ENCODE data around the gene PHOSPHO2. TPM values are rescaled to one million over a fixed set of nuclear protein-coding genes. Genes with fewer than 3 reads are reported as not detected.

The PHOSPHO2 gene
- total RNA-seq, 1 donor from 2014 or later = 3.2 TPM

- H3K9me3 ChIP-seq (replicated peaks) = no peaks in the 10 kb centered on the region
- H3K4me3 ChIP-seq = no peak overlapping the region
- no peak for DNase-seq
- intact Hi-C loops (cut with micrococcal nuclease) = no loop called here
- no peaks in the 10 kb centered on the region for H3K4me1 ChIP-seq
- H3K36me3 ChIP-seq = no peaks in the 10 kb centered on the region
- no peaks in the 10 kb centered on the region for H3K27me3 ChIP-seq (ENCODE audit: low read depth)
- H3K27ac ChIP-seq (replicated peaks) = no peak overlapping the region
- no peak for TF ChIP-seq CTCF (IDR thresholded peaks at IDR 0.05; ENCODE audit: borderline replicate concordance)
Measured at GRCh38 chr2:169673106-169673505, 21.2 kb upstream of the PHOSPHO2 start.

GRCh38 chr2:169673921-169674320 lies 20.3 kb upstream of the PHOSPHO2 start:
- DNase-seq = no peak
- no peak for TF ChIP-seq CTCF (IDR thresholded peaks at IDR 0.05; ENCODE audit: borderline replicate concordance)
- Histone ChIP-seq H3K27ac (replicated peaks) (no peak overlapping the region), H3K27me3 (ENCODE audit: low read depth) (no peaks in the 10 kb centered on the region), H3K36me3 (no peaks in the 10 kb centered on the region), H3K4me3 (no peak overlapping the region), H3K9me3 (replicated peaks) (no peaks in the 10 kb centered on the region), H3K4me1 (no peaks in the 10 kb centered on the region)
- intact Hi-C loops (cut with micrococcal nuclease) = no loop called here

GRCh38 chr2:169676357-169676756 lies 17.9 kb upstream of the PHOSPHO2 start:
- Histone ChIP-seq H3K36me3 (no peaks in the 10 kb centered on the region), H3K4me1 (no peaks in the 10 kb centered on the region), H3K27me3 (ENCODE audit: low read depth) (no peaks in the 10 kb centered on the region), H3K9me3 (replicated peaks) (peaks cover 7% of the 10 kb centered on the region), H3K27ac (replicated peaks) (no peak overlapping the region), H3K4me3 (no peak overlapping the region)
- no peak for DNase-seq
- no peak for TF ChIP-seq CTCF (IDR thresholded peaks at IDR 0.05; ENCODE audit: borderline replicate concordance)
- intact Hi-C loops (cut with micrococcal nuclease) = no loop called here

GRCh38 chr2:169676850-169677249 lies 17.4 kb upstream of the PHOSPHO2 start:
- DNase-seq = no peak
- Histone ChIP-seq H3K27me3 (ENCODE audit: low read depth) (no peaks in the 10 kb centered on the region), H3K4me1 (no peaks in the 10 kb centered on the region), H3K9me3 (replicated peaks) (peaks cover 7% of the 10 kb centered on the region), H3K36me3 (no peaks in the 10 kb centered on the region), H3K4me3 (no peak overlapping the region), H3K27ac (replicated peaks) (no peak overlapping the region)
- TF ChIP-seq CTCF (IDR thresholded peaks at IDR 0.05; ENCODE audit: borderline replicate concordance) = no peak
- intact Hi-C loops (cut with micrococcal nuclease) = no loop called here

- Histone ChIP-seq H3K27me3 (ENCODE audit: low read depth) (no peaks in the 10 kb centered on the region), H3K36me3 (no peaks in the 10 kb centered on the region), H3K9me3 (replicated peaks) (peaks cover 7% of the 10 kb centered on the region), H3K27ac (replicated peaks) (no peak overlapping the region), H3K4me3 (no peak overlapping the region), H3K4me1 (no peaks in the 10 kb centered on the region)
- TF ChIP-seq CTCF (IDR thresholded peaks at IDR 0.05; ENCODE audit: borderline replicate concordance) = no peak
- intact Hi-C loops (cut with micrococcal nuclease) = no loop called here
- no peak for DNase-seq
Measured at GRCh38 chr2:169683054-169683424, 11.2 kb upstream of the PHOSPHO2 start.
